Neural progenitor cell (in vitro differentiated cells): Measurements from ENCODE around the gene LHB.
"Not testable (repeated sequence)": the region's sequence is repeated elsewhere in the genome, so short reads cannot be mapped to it uniquely, and the experiment has no call there.

Experiments used
- EZH2 ChIP-seq: fragments of 200-600 bp; sonication (generic); IDR thresholded peaks from 2 replicates; pipeline ENCODE4 v1.6.1; 2017; ENCODE audit warnings: antibody characterized with exemption, mild to moderate bottlenecking, moderate library complexity
- EZH2phosphoT487 ChIP-seq: fragments of 200-600 bp; sonication (generic); IDR thresholded peaks from 2 replicates; pipeline ENCODE4 v1.6.1; 2017; ENCODE audit warnings: antibody characterized with exemption
- TF ChIP-seq, protein P1 (sequence below): fragments of 200-600 bp; sonication (generic); IDR thresholded peaks from 2 replicates; pipeline ENCODE4 v1.5.1; 2017; ENCODE audit warnings: antibody characterized with exemption, mild to moderate bottlenecking

DNA sequence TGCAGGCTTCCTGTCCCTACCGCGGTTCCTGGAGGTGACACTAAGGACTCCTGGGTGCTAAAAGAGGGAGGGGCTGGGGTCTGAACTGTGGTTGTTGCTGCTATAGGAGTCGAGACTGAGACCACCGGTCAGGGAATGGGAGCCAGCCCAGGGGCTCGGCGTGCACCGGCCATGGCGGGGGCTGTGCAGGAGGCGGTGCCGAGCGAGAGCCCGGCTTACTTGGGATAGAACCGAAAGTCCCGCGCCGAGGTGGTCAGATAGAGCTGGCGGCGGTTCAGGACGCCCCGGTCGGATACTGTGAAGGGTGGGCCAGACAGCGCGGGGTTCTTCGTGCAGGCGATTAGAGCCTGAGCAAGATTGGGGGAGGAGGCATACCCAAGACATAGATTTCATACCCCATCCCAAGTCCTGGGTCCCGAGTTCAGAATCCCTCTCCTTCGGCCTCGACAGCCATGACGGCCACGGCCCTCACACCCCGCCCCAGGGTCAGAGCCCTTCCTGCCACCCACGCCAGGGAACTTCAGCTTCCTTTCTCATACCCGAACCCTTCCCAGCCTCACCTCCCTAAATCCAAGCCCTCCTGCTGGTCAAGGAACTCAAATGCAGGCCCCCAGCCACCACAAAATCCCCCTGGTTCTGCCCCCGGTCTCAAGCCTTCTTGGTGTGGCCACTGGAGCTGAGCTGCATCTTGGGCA, 40.2 kb upstream of the LHB start:
- TF ChIP-seq EZH2phosphoT487 (peak; percentile 65), EZH2 (peak; percentile 91)
- TF ChIP-seq, protein P1, sequence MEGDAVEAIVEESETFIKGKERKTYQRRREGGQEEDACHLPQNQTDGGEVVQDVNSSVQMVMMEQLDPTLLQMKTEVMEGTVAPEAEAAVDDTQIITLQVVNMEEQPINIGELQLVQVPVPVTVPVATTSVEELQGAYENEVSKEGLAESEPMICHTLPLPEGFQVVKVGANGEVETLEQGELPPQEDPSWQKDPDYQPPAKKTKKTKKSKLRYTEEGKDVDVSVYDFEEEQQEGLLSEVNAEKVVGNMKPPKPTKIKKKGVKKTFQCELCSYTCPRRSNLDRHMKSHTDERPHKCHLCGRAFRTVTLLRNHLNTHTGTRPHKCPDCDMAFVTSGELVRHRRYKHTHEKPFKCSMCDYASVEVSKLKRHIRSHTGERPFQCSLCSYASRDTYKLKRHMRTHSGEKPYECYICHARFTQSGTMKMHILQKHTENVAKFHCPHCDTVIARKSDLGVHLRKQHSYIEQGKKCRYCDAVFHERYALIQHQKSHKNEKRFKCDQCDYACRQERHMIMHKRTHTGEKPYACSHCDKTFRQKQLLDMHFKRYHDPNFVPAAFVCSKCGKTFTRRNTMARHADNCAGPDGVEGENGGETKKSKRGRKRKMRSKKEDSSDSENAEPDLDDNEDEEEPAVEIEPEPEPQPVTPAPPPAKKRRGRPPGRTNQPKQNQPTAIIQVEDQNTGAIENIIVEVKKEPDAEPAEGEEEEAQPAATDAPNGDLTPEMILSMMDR = not testable (repeated sequence)
